SIG-M5 treated with dmso at 0.1 percent for 504 hours (cell line): ENCODE data around the gene IFIT3.
A peak's percentile ranks its signal among the peaks of the same experiment; 100 is the strongest.

Experiments
- DNase-seq: peaks from one replicate; lab custom pipeline; 2025; ENCODE audit not compliant: unreplicated experiment; lab: John Stamatoyannopoulos, UW

IFIT3 gene

GRCh38 chr10:89389254-89389653 is 61.5 kb downstream of the IFIT3 start:
- peak; percentile 1 for DNase-seq
